Body of pancreas (tissue), 4 donors: ENCODE results near the gene INPP5K. TPM values are rescaled to one million over a fixed set of nuclear protein-coding genes. Genes with fewer than 3 reads are reported as not detected.

Source experiments
- ATAC-seq: fragments of 150-250 bp; one replicate; pipeline ENCODE4 v1.9.1; 2016
- DNase-seq, 4 donors: peaks; one replicate each; pipeline ENCODE4 v3.0.0-alpha.2; 2019
- H3K27ac ChIP-seq, 4 donors: fragments of 200-600 bp; sonication (generic); 1 replicate in 3 of 4; 2 replicates in 1 of 4; pipeline versions ENCODE4 v1.5.1 to v1.6.1; 2016 to 2019; ENCODE audit warnings: mild to moderate bottlenecking in 1 of 4, mixed read lengths in 1 of 4, moderate library complexity in 1 of 4
- H3K27me3 ChIP-seq, 2 donors: fragments of 200-600 bp; sonication (generic); one replicate each; pipeline ENCODE4 v1.6.0; 2016; ENCODE audit warnings: mild to moderate bottlenecking in 1 of 2
- H3K36me3 ChIP-seq, 2 donors: fragments of 200-600 bp; sonication (generic); replicated peaks in 1 of 2; 2 replicates each; pipeline ENCODE4 v1.5.1; 2016; ENCODE audit warnings: low read depth in 2 of 2; ENCODE audit not compliant: insufficient read depth in 1 of 2
- H3K4me1 ChIP-seq: fragments of 200-600 bp; sonication (generic); one replicate; pipeline ENCODE4 v1.6.0; 2016
- H3K4me3 ChIP-seq, 2 donors: fragments of 200-600 bp; sonication (generic); 1 replicate in 1 of 2; 2 replicates in 1 of 2; pipeline ENCODE4 v1.5.1; 2016 to 2019
- H3K9me3 ChIP-seq, 3 donors: fragments of 200-600 bp; sonication (generic); 1 replicate in 2 of 3; 2 replicates in 1 of 3; pipeline ENCODE4 v1.5.1; 2016
- POLR2A ChIP-seq, 3 donors: fragments of 450-650 bp; IDR thresholded peaks; one replicate each; pipeline ENCODE4 v1.6.1; 2016; ENCODE audit warnings: antibody characterized with exemption in 3 of 3, mild to moderate bottlenecking in 2 of 3
- WGBS, 2 donors: methylation state at CpG; one replicate each; pipeline ENCODE4 v1.1.5; 2017; 5-methylcytosine and 5-hydroxymethylcytosine counted together
- intact Hi-C: fragments of 100-400 bp; cut with DNase I; formaldehyde crosslinking; loops from one replicate; pipeline ENCODE4 v1.15.1; 2023
- total RNA-seq, 2 donors: library from RNA; depleted of rRNA; stranded (reverse); fragments of >200 nt; gene quantifications; one replicate each; pipeline ENCODE4 v1.1.0, GENCODE V29; 2016
- TF ChIP-seq, protein P1 (sequence below), 7 experiments: fragments of 450-650 bp in 4 of 7; fragments of 200-600 bp in 3 of 7; sonication (generic) in 3 of 7; IDR thresholded peaks; one replicate each; pipeline ENCODE4 v1.5.1; 2016 to 2019; ENCODE audit warnings: antibody characterized with exemption in 7 of 7

INPP5K gene
- total RNA-seq, 2 donors from 2014 or later, result 26.4 to 34.2 TPM

GRCh38 chr17:1471490-1471889 is 44.9 kb downstream of the INPP5K start:
- TF ChIP-seq, protein P1, sequence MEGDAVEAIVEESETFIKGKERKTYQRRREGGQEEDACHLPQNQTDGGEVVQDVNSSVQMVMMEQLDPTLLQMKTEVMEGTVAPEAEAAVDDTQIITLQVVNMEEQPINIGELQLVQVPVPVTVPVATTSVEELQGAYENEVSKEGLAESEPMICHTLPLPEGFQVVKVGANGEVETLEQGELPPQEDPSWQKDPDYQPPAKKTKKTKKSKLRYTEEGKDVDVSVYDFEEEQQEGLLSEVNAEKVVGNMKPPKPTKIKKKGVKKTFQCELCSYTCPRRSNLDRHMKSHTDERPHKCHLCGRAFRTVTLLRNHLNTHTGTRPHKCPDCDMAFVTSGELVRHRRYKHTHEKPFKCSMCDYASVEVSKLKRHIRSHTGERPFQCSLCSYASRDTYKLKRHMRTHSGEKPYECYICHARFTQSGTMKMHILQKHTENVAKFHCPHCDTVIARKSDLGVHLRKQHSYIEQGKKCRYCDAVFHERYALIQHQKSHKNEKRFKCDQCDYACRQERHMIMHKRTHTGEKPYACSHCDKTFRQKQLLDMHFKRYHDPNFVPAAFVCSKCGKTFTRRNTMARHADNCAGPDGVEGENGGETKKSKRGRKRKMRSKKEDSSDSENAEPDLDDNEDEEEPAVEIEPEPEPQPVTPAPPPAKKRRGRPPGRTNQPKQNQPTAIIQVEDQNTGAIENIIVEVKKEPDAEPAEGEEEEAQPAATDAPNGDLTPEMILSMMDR (IDR thresholded peaks at IDR 0.05), result no peak
- no peak for TF ChIP-seq POLR2A (IDR thresholded peaks at IDR 0.05)
- no peak for DNase-seq
- no peaks in the 10 kb centered on the region for H3K9me3 ChIP-seq
- H3K27ac ChIP-seq, result no peak overlapping the region
- 91 to 95% methylated on average over 8 to 15 of the region's 15 CpGs for WGBS, 2 donors
- H3K27me3 ChIP-seq, result no peaks in the 10 kb centered on the region
- intact Hi-C loops, result no loop called here
- peaks cover 0 to 30% of the 10 kb centered on the region in 2 donors for H3K36me3 ChIP-seq
- no peak overlapping the region for H3K4me3 ChIP-seq
- no peak for ATAC-seq
- H3K4me1 ChIP-seq, result no peaks in the 10 kb centered on the region

GRCh38 chr17:1470755-1471462 is 45.5 kb downstream of the INPP5K start:
- Histone ChIP-seq H3K4me1 (no peaks in the 10 kb centered on the region), H3K9me3 (no peaks in the 10 kb centered on the region), H3K4me3 (no peak overlapping the region), H3K27me3 (no peaks in the 10 kb centered on the region), H3K27ac (no peak overlapping the region), H3K36me3 (peaks cover 0 to 31% of the 10 kb centered on the region in 2 donors)
- ATAC-seq, result no peak
- 82 to 85% methylated on average over 16 to 24 of the region's 25 CpGs for WGBS, 2 donors
- intact Hi-C loops, result no loop called here
- no peak for DNase-seq
- TF ChIP-seq, protein P1 (IDR thresholded peaks at IDR 0.05), result no peak
- no peak for TF ChIP-seq POLR2A (IDR thresholded peaks at IDR 0.05)

DNA sequence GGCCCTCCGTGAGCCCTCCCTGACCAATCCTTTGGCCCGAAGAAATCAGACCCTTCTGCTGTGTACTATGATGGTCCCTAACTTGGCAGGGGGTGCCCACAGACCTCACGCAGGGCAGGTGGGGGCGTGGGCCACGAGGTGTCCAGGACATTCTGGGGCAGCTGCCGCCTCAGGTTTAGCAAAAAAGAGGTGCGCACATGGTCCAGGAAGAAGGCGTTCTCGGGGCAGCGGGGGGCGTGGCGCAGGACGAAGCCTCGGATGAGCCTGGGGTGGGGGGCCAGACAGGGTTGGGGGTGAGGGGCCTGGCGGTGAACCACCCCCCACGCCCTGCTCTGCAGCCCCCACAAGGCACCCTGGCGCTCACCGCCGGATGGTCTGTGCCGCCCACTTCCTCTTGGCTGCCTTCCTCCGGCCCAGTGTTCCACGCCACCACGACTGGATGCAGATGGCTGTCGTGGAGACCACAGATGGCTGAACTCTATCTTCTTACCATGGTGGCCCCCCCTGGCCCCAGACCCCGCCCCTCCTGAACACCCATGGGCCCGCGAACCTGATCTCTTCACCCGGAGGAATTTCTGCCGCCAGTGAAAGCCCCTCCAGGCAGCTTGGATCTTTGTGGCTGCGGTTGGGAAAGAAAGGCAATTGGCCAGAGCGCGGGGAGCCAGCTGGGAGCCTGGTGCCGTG is 46.2 kb downstream of the INPP5K start:
- peaks cover 0 to 29% of the 10 kb centered on the region in 2 donors for H3K36me3 ChIP-seq
- no peaks in the 10 kb centered on the region for H3K4me1 ChIP-seq
- no peak for DNase-seq
- H3K9me3 ChIP-seq, result no peaks in the 10 kb centered on the region
- H3K4me3 ChIP-seq, result no peak overlapping the region
- intact Hi-C loops, result no loop called here
- no peak overlapping the region for H3K27ac ChIP-seq
- H3K27me3 ChIP-seq, result no peaks in the 10 kb centered on the region
- WGBS, 2 donors, result 86% methylated on average over 15 to 24 of the region's 33 CpGs
- TF ChIP-seq POLR2A (IDR thresholded peaks at IDR 0.05), result no peak
- TF ChIP-seq, protein P1 (IDR thresholded peaks at IDR 0.05), result no peak
- no peak for ATAC-seq

DNA sequence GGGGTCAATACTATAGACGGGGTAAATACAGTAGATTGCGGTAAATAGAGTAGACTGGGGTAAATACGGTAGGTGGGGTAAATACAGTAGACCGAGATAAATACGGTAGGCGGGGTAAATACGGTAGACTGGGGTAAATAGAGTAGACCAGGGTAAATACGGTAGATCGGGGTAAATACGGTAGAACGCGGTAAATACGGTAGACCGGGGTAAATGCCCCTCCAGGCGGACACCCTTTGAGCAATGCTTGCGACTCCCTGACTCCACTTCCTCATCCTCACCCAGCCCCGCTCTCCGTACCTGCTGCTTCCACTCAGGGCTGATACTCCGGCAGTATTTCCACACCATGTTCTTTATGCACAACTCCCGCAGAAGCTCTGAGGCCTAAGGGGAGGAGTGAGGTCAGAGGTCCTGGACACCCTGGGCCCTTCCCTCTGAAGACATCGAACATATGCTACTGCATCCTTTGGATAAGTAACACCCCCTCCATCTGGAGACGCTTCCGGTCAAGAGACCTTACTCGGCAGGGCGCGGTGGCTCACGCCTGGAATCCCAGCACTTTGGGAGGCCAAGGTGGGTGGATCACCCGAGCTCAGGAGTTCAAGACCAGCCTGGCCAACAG is 47.1 kb downstream of the INPP5K start:
- WGBS, 2 donors, result 68 to 72% methylated on average over 28 of the region's 28 CpGs
- no peaks in the 10 kb centered on the region for H3K27me3 ChIP-seq
- no peak overlapping the region for H3K27ac ChIP-seq
- no peak for DNase-seq
- ATAC-seq, result peak; percentile 67
- no peak overlapping the region for H3K4me3 ChIP-seq
- intact Hi-C loops, result no loop called here
- H3K9me3 ChIP-seq, result no peaks in the 10 kb centered on the region
- no peaks in the 10 kb centered on the region for H3K4me1 ChIP-seq
- H3K36me3 ChIP-seq, result peaks cover 0 to 29% of the 10 kb centered on the region in 2 donors
- TF ChIP-seq, protein P1 (IDR thresholded peaks at IDR 0.05), result no peak
- no peak for TF ChIP-seq POLR2A (IDR thresholded peaks at IDR 0.05)
